Measurements from ENCODE around the gene HTRA1.

The HTRA1 gene

GRCh38 chr10:122462533-122463465, 1.4 kb downstream of the HTRA1 start:
- H3K36me3 ChIP-seq (ENCODE audit: control insufficient read depth, insufficient read depth, low read length): no peaks in the 10 kb centered on the region

GRCh38 chr10:122463466-122464249, 2.3 kb downstream of the HTRA1 start:
- Histone ChIP-seq H3K27ac (ENCODE audit: low read depth, low read length) (no peak overlapping the region), H2BK120ac (ENCODE audit: low read depth, low read length) (no peak overlapping the region), H3K23ac (ENCODE audit: low read length) (no peak overlapping the region), H2BK5ac (ENCODE audit: low read length) (no peak overlapping the region), H3K36me3 (ENCODE audit: control insufficient read depth, insufficient read depth, low read length) (no peaks in the 10 kb centered on the region), H4K5ac (ENCODE audit: low read length) (no peak overlapping the region), H3K56ac (ENCODE audit: low read length) (no peak overlapping the region), H3K18ac (ENCODE audit: low read length) (no peak overlapping the region), H2AK5ac (ENCODE audit: low read length) (no peak overlapping the region), H3K79me1 (ENCODE audit: low read length) (no peaks in the 10 kb centered on the region), H3K27me3 (ENCODE audit: insufficient read depth, low read length, poor library complexity) (peaks cover 34% of the 10 kb centered on the region), H3K4me3 (ENCODE audit: low read length) (no peak overlapping the region), H4K8ac (ENCODE audit: low read depth, low read length) (no peak overlapping the region), H3K4me2 (ENCODE audit: low read length) (no peak overlapping the region), H3K79me2 (ENCODE audit: control insufficient read depth, insufficient read depth, low read length) (no peaks in the 10 kb centered on the region), H3K4me1 (ENCODE audit: control insufficient read depth, low read depth, low read length) (no peaks in the 10 kb centered on the region), H2BK15ac (replicated peaks; ENCODE audit: low read depth) (no peak overlapping the region), H3K9ac (ENCODE audit: low read length) (no peak overlapping the region), H3K4ac (ENCODE audit: low read depth, low read length) (no peak overlapping the region)
- no CpG with 5 or more reads among the region's 17 CpGs for WGBS (ENCODE audit: extremely low coverage, insufficient coverage, low lambda C conversion rate)
- DNase-seq: no peak

More at GRCh38 chr10:122462533-122463465, 1.4 kb downstream of the HTRA1 start:
- Histone ChIP-seq H3K79me2 (ENCODE audit: control insufficient read depth, insufficient read depth, low read length) (no peaks in the 10 kb centered on the region), H3K4me2 (ENCODE audit: low read length) (peak overlapping the region; percentile 14), H3K4me1 (ENCODE audit: control insufficient read depth, low read depth, low read length) (no peaks in the 10 kb centered on the region), H3K27ac (ENCODE audit: low read depth, low read length) (no peak overlapping the region), H3K79me1 (ENCODE audit: low read length) (no peaks in the 10 kb centered on the region), H3K18ac (ENCODE audit: low read length) (no peak overlapping the region), H3K27me3 (ENCODE audit: insufficient read depth, low read length, poor library complexity) (peaks cover 34% of the 10 kb centered on the region), H3K56ac (ENCODE audit: low read length) (no peak overlapping the region), H3K9ac (ENCODE audit: low read length) (no peak overlapping the region), H3K23ac (ENCODE audit: low read length) (peak overlapping the region; percentile 9), H4K5ac (ENCODE audit: low read length) (no peak overlapping the region), H4K8ac (ENCODE audit: low read depth, low read length) (no peak overlapping the region), H3K4me3 (ENCODE audit: low read length) (no peak overlapping the region), H3K4ac (ENCODE audit: low read depth, low read length) (no peak overlapping the region), H2BK120ac (ENCODE audit: low read depth, low read length) (no peak overlapping the region), H2AK5ac (ENCODE audit: low read length) (no peak overlapping the region), H2BK5ac (ENCODE audit: low read length) (no peak overlapping the region), H2BK15ac (replicated peaks; ENCODE audit: low read depth) (no peak overlapping the region)
- no CpG with 5 or more reads among the region's 47 CpGs for WGBS (ENCODE audit: extremely low coverage, insufficient coverage, low lambda C conversion rate)
- DNase-seq: no peak

- no peak for DNase-seq
- no peak overlapping the region for H3K27ac ChIP-seq (ENCODE audit: low read depth, low read length)
- no peak overlapping the region for H3K56ac ChIP-seq (ENCODE audit: low read length)
- no peak overlapping the region for H4K5ac ChIP-seq (ENCODE audit: low read length)
- H4K8ac ChIP-seq (ENCODE audit: low read depth, low read length): no peak overlapping the region
- H2BK120ac ChIP-seq (ENCODE audit: low read depth, low read length): no peak overlapping the region
- H3K4me2 ChIP-seq (ENCODE audit: low read length): no peak overlapping the region
- no peaks in the 10 kb centered on the region for H3K4me1 ChIP-seq (ENCODE audit: control insufficient read depth, low read depth, low read length)
- no peak overlapping the region for H2AK5ac ChIP-seq (ENCODE audit: low read length)
- H3K18ac ChIP-seq (ENCODE audit: low read length): no peak overlapping the region
- no peak overlapping the region for H3K4ac ChIP-seq (ENCODE audit: low read depth, low read length)
- no peaks in the 10 kb centered on the region for H3K79me1 ChIP-seq (ENCODE audit: low read length)
- no CpG with 5 or more reads among the region's 4 CpGs for WGBS (ENCODE audit: extremely low coverage, insufficient coverage, low lambda C conversion rate)
- no peak overlapping the region for H2BK5ac ChIP-seq (ENCODE audit: low read length)
- no peak overlapping the region for H2BK15ac ChIP-seq (replicated peaks; ENCODE audit: low read depth)
- no peak overlapping the region for H3K4me3 ChIP-seq (ENCODE audit: low read length)
- peaks cover 34% of the 10 kb centered on the region for H3K27me3 ChIP-seq (ENCODE audit: insufficient read depth, low read length, poor library complexity)
- H3K79me2 ChIP-seq (ENCODE audit: control insufficient read depth, insufficient read depth, low read length): no peaks in the 10 kb centered on the region
- H3K36me3 ChIP-seq (ENCODE audit: control insufficient read depth, insufficient read depth, low read length): no peaks in the 10 kb centered on the region
- H3K9ac ChIP-seq (ENCODE audit: low read length): no peak overlapping the region
- no peak overlapping the region for H3K23ac ChIP-seq (ENCODE audit: low read length)
These were observed 2.8 kb downstream of the HTRA1 start for GRCh38 chr10:122464250-122464510.

- Histone ChIP-seq H3K4me3 (ENCODE audit: low read length) (no peak overlapping the region), H3K36me3 (ENCODE audit: control insufficient read depth, insufficient read depth, low read length) (no peaks in the 10 kb centered on the region), H2AK5ac (ENCODE audit: low read length) (no peak overlapping the region), H3K18ac (ENCODE audit: low read length) (no peak overlapping the region), H3K9ac (ENCODE audit: low read length) (no peak overlapping the region), H2BK120ac (ENCODE audit: low read depth, low read length) (no peak overlapping the region), H3K4me1 (ENCODE audit: control insufficient read depth, low read depth, low read length) (no peaks in the 10 kb centered on the region), H3K23ac (ENCODE audit: low read length) (no peak overlapping the region), H2BK15ac (replicated peaks; ENCODE audit: low read depth) (no peak overlapping the region), H3K79me1 (ENCODE audit: low read length) (no peaks in the 10 kb centered on the region), H3K27me3 (ENCODE audit: insufficient read depth, low read length, poor library complexity) (peaks cover 34% of the 10 kb centered on the region), H3K4me2 (ENCODE audit: low read length) (no peak overlapping the region), H3K56ac (ENCODE audit: low read length) (no peak overlapping the region), H3K4ac (ENCODE audit: low read depth, low read length) (no peak overlapping the region), H2BK5ac (ENCODE audit: low read length) (no peak overlapping the region), H3K27ac (ENCODE audit: low read depth, low read length) (no peak overlapping the region), H3K79me2 (ENCODE audit: control insufficient read depth, insufficient read depth, low read length) (no peaks in the 10 kb centered on the region), H4K8ac (ENCODE audit: low read depth, low read length) (no peak overlapping the region), H4K5ac (ENCODE audit: low read length) (no peak overlapping the region)
- DNase-seq: no peak
- WGBS (ENCODE audit: extremely low coverage, insufficient coverage, low lambda C conversion rate): no CpG with 5 or more reads among the region's 11 CpGs
These were observed 3.2 kb downstream of the HTRA1 start for GRCh38 chr10:122464586-122464985.

- H3K4me1 ChIP-seq (ENCODE audit: control insufficient read depth, low read depth, low read length): no peaks in the 10 kb centered on the region
- DNase-seq: no peak
- H3K4ac ChIP-seq (ENCODE audit: low read depth, low read length): no peak overlapping the region
- WGBS (ENCODE audit: extremely low coverage, insufficient coverage, low lambda C conversion rate): no CpG with 5 or more reads among the region's 6 CpGs
- no peaks in the 10 kb centered on the region for H3K36me3 ChIP-seq (ENCODE audit: control insufficient read depth, insufficient read depth, low read length)
- no peak overlapping the region for H3K56ac ChIP-seq (ENCODE audit: low read length)
- no peak overlapping the region for H4K8ac ChIP-seq (ENCODE audit: low read depth, low read length)
- H2AK5ac ChIP-seq (ENCODE audit: low read length): no peak overlapping the region
- no peak overlapping the region for H3K4me2 ChIP-seq (ENCODE audit: low read length)
- H3K23ac ChIP-seq (ENCODE audit: low read length): no peak overlapping the region
- H3K79me2 ChIP-seq (ENCODE audit: control insufficient read depth, insufficient read depth, low read length): no peaks in the 10 kb centered on the region
- H2BK5ac ChIP-seq (ENCODE audit: low read length): no peak overlapping the region
- no peak overlapping the region for H4K5ac ChIP-seq (ENCODE audit: low read length)
- H3K27ac ChIP-seq (ENCODE audit: low read depth, low read length): no peak overlapping the region
- no peaks in the 10 kb centered on the region for H3K79me1 ChIP-seq (ENCODE audit: low read length)
- peaks cover 31% of the 10 kb centered on the region for H3K27me3 ChIP-seq (ENCODE audit: insufficient read depth, low read length, poor library complexity)
- H3K4me3 ChIP-seq (ENCODE audit: low read length): no peak overlapping the region
- H2BK120ac ChIP-seq (ENCODE audit: low read depth, low read length): no peak overlapping the region
- no peak overlapping the region for H2BK15ac ChIP-seq (replicated peaks; ENCODE audit: low read depth)
- no peak overlapping the region for H3K9ac ChIP-seq (ENCODE audit: low read length)
- no peak overlapping the region for H3K18ac ChIP-seq (ENCODE audit: low read length)
These were observed 4.2 kb downstream of the HTRA1 start for GRCh38 chr10:122465401-122466040.

Measured in mesendoderm (in vitro differentiated cells).